H1 (cell line): ENCODE measurements around the gene GNAL. TPM values are rescaled to one million over a fixed set of nuclear protein-coding genes. Genes with fewer than 3 reads are reported as not detected.

Source experiments
- RNF2 ChIP-seq: fragments of 200-900, 300-1000 bp; sonication (generic); IDR thresholded peaks from 2 replicates; pipeline ENCODE4 v1.7.1; 2016; ENCODE audit warnings: borderline replicate concordance, low read depth, mild to moderate bottlenecking, antibody characterized with exemption, low read length; ENCODE audit not compliant: poor library complexity, severe bottlenecking; ENCODE audit errors: missing control alignments
- polyA plus RNA-seq, 7 experiments: library from polyadenylated mRNA; depleted of rRNA in 3 of 7; stranded (reverse) in 5 of 7; unstranded in 2 of 7; fragments of >200 nt in 5 of 7; fragments of 200-250 nt in 2 of 7; gene quantifications; 1 replicate in 5 of 7; 2 replicates in 1 of 7; 4 replicates in 1 of 7; pipeline versions ENCODE4 v1.2.1 to v1.2.3, GENCODE V29; 2011 to 2013; ENCODE audit warnings: missing spikeins in 2 of 7, mixed read lengths in 2 of 7
- total RNA-seq: library from RNA; stranded (reverse); fragmentation: NEBNext Ultra II Directional; extraction: Animal tissue kit (Norgen Biotek cat#: 25700); gene quantifications from 2 replicates; pipeline ENCODE4 v1.2.1, GENCODE V29; 2021

The GNAL gene
- total and polyA plus RNA-seq, 2 of the 8 experiments (the other 6 are each of a cell fraction or from before 2014, with no cell fraction given) = 13.2 to 18.3 TPM

- no peak for TF ChIP-seq RNF2
- TF ChIP-seq, all 59 proteins: peak for 0
These were observed 25.5 kb upstream of the GNAL start (continued) for GRCh38 chr18:11663439-11664029.
